8988T (cell line): ENCODE measurements around the gene SLC25A22.

Experiments used
- DNase-seq: peaks from one replicate; pipeline ENCODE4 v3.0.0; 2011

SLC25A22 gene

DNA sequence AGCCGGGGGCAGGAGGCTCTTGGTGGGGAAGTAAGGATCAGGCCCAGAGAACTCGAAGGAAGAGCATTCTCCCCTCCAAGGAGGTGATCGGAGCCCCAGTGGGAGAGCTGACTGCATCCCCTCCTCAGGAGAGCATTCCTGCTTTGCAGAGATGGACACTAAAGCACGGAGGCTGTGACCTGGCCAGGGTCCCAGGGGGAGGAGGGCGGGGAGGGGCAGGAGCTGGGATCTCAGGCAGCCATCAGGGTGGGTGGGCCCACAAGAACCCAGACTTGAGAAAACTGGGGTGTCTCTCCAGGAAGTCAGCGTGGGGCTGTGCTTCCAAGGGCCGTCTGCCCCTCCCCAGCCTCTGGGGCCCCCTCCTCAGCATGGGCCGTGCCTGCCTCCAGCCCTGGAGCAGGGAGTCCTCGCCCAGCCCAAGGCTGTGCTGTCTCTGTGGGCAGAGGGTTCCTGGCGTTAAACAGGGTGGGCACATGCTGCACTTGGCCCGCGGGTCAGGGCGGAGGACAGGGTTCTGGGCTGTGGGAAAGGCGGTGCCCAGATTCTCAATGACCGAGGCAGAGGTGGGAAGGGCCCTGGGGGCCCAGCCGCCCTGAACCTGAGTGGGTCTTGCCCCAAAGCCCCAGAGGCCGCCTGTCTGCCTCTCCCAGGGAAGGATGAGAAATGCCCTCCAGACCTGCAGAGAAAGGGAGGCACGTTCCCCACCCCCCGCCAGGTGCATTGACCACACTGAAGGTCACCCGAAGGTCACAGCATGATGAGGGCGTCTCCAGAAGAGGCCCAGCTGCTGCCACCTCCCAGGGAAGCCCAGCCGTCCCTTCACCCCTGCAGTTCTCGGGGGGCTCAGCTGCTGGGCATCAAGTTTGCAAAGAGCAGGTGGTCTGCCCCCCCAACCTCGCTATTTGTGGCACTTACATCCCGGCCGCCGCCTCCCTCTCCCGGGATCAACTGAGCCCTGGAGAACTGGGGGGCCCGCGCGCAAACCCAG, 8.8 kb downstream of the SLC25A22 start:
- no peak for DNase-seq

DNA sequence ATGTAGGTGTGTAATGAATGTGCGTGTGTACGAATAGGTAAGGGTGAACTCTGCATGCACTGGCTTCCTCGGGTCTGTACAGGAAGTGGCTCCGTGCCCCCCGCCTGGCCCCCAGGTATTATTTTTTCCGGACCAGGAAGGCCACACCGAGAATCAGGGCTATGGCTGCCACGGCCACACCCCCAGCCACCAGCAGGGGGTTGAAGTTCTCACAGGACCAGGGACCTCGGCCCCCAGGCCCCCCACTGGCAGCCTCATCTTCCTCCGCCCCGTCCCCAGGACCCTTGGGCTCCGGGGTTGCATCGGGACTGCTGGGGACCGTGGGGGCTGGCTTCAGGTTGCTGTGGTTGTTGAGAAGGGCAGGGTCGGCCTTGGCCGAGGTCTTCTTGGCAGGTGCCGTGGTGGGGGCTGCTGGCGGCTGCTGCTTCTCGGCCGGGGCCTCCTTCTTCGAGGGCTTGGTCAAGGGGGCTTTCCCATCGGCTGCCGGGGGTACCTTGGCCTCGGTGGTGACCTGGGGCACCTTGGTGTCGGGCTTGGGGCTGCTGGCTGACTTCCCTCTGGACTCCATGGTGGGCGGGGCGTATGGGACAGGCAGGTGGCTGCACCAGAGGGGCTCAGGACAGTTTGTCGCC, 10.0 kb downstream of the SLC25A22 start:
- DNase-seq, result no peak

DNA sequence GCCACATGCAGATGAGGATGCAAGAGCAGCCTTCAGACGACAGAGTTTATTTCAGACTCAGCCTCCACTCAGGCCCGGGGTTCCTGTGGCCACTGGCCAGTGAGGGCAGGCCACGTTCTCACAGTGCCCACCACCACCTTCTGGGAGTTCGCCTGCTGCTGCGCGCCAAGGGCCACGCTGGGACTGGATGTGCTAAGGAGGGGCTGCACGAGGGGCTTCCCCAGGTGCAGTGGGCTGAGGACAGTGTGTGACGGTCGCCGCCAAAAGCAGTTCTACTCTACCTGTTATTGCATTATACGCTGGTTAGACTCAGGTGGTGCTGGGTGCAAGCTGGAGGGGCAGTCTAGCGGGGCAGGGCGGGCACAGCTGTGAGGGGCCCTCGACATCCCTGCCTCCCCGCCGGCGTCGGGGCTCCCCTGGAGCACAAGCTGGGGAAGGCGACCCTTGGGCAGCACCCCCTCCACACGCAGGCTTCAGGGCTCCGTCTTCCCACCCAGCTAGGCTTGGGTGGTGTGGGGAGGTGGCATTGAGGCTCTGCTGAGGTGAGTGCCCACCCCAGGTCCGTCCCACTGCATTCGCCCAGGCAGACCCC, 10.9 kb downstream of the SLC25A22 start:
- no peak for DNase-seq

DNA sequence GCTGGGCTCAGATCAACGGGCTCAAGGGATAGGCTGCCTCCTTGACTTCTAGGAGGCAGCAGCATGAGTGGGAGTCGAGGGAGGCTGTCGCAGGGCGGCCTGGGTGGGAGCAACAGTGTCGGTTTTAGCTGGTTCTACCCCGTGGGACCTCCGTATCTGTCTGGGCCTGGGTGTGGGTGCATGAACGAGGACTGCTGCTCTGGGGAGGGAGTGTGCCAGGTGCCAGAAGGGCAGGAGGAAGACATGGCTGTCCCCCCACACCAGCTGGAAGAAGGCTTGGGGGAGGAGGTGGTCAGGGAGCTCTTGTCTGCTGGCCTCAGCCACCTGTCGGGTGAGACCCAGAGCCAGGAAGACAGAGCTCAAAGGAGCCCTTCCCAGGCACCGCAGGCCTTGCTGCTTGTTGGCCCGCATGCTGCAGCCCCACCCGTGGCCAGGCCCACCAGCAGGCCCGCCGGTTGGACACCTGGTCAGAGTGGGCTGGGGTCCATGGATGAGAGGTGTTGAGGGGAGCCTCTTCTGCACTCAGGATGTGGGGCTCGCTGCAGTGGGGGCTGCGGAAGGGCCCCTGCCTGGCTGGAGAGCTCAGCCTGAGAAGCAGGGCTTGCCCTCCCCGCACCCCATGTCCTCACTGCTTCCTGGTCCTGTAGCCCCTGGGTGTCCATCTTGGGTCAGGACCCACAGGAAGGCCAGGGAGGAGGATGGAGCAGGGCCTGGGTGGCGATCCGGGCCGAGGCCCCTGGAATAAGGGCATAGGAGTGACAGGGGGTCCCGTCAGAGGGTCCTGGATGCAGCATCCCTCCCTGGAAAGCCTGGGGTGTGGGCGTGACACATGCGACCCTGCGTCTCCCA, 11.6 kb downstream of the SLC25A22 start:
- no peak for DNase-seq

DNA sequence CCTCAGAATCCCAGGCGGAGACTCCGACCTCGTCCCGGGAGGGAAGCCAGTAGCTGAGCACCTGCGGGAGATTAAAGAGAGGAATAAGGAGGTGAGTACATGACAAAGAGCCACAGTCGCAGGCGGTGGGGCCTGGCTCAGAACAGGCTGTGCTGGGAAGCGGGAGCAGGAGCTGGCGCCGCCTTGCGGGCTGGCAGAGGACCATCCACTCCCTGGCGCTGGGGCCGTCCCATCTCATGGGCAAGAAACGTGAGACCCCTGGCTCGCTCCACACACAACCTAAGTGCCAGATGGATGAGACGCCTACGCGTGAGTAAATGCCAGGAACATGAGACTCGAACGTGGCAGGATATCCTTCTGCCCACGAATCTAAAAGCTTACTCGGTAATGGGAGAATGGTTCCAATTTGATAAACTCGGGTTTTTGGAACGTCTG, 14.5 kb downstream of the SLC25A22 start:
- DNase-seq, result peak; percentile 87

DNA sequence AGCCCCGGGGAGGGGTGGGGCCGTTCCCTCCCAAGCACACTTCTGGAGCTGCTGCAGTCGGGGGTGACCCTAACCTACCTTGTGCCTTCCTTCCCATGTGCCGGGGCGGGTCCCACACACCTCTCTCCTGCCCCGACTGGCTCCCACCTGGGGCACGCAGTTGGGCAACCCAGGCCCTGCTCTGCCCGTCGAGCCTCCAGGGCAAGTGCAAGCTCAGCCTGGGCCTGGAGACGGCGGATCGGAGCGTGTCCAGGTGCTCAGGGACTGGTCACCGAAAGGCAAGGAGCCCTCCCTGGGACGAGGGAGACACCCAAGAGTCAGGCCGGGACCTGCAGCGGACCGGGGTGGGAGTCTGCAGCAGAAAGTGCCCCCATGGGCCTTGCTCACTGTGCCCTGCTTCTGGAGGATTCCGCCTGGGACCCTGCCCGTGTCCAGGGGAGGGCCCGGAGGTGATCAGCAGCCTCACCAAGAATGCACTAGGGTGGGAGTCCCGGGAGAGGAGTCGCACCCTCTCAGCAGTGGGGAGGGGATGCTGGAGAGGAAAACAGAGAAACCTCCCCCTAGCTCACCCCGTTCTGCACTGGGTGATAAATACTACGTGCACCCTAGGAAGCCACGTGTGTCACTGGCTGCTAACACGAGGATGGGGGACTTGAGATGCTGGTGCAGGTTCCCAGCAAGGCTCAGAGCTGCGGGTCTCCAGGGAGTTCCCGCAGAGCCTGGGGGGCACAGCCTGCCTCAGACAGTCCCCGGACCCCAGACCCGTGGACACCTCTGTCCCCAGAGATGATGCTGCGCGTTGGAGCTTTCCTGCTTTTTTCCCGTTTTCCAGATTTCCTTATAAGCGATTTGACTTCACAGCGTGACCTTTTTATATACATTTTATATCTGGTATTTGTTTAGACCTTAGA, 15.6 kb downstream of the SLC25A22 start:
- no peak for DNase-seq

DNA sequence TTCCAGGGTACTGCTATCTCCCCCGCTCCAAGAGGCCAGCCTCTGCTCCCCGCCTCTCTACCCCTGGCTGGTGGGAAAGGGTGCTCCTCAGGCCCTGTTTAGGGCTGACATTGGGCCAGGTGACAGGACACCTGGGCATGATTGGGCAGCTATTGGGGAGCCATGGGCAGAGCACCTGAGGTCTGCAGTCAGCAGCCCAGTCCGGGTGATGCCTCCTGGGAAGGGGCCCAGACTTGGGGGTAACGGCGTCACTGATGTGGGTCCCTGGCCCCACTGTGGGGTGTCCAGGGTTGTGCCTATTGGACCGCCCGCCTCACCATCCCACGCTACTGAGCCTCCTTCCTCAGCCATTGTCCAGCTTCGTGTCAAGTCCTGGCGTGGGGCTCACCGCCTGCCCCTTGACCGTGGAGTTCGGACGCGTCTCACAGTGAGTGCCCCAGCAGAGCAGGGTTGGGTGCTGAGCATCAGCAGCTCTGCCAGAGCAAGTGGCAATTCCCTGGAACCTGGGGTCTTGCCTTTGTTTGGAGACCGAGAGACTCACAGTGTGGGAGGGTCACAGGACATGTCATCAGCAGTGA, 18.0 kb downstream of the SLC25A22 start:
- no peak for DNase-seq

DNA sequence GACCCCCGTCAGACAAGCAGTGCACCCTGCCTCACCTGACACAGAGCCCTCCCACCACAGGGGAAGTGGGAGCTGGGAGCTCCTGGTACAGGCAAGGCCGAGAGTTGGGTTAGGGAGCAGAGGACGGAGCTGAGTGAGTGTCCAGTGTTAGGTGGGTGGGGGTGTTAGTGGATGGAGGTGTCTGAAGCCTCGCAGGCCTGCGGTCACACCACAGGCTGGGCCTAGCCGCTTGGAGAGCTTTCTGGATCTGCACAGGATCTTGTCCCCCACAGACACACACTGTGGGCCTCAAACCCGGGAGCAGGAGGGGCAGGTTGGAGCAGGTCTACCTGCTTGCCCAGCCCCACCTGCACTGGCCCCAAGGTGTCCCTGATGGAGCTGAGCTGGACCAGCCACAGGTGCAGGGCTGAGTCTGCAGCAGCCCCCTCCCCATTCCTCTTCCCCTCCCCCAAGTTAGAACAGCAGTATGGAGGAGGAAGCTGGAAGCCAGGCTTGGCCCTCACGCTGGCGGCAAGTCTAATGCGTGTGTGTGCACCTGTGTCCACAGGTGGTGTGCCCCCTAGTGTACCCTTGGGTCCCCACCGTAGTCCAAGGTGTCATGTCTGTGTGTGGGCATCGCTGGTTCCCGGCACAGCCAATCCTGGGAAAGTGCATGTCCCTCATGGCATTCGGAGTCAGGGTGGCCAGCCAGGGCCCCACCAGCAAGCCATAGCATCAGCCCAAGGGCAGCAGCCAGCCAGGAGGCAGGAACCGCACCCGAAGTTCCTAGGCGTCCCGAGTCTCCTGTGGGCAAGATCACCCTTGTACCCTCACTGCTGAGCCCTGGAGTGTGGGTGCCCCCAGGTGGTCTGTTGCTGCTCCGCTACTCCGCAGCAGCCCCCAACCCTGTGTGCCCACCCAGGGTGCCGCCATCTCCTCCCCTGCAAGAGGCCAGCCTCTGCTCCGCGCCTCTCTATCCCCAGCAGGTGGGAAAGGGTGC, 18.8 kb downstream of the SLC25A22 start:
- no peak for DNase-seq

DNA sequence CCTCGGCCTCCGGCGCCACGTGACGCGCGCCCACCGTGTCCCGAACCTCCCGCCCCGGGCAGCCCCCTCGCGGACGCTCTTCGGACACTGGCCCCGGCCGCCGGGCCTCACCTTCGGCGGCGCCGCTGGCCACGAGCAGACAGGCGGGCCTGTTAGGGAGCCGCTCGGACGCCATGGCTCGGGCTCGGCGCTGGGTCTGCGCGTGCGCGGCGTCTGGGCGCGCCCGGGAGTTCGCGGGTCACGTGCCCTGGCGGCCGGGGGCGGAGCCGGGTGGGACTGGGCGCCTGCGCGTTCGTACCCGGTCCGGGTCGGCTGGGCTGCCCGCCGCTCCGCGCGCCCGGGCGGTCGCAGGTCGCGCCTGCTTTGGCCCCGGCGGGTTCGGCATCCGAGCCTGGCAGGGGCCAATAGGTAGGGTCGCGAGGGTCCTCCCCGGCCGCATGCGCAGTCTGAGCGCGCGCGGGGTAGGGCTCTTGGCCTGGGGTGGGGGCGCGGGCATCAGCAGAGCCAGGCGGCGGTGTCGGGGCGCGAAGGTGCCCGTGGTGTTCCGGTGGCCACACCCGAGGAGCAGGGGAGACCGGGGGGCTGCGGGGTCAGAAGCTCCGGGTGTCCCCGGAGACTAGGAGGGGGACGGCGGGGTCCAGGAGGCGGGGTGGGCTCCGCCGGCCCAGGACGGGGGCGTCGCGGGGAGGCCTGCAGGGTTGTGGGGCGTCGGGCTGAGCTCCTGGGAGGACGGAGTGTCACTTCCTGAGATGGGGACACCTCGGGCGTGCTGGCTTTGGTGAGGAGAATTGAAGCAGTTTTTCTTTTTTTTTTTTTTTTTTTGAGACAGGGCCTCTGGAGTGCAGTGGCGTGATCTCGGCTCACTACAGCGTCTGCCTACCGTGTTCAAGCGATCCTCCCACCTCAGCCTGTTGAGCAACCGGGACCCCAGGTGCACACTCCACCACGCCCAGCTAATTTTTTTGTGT, 20.5 kb downstream of the SLC25A22 start, which contains the start of gene GATD1:
TSS of gene GATD1 (minus strand) at position 200 of the 968 bp plus-strand sequence. CDS start at position 175, 25 bp downstream.
- DNase-seq, result peak; percentile 100

DNA sequence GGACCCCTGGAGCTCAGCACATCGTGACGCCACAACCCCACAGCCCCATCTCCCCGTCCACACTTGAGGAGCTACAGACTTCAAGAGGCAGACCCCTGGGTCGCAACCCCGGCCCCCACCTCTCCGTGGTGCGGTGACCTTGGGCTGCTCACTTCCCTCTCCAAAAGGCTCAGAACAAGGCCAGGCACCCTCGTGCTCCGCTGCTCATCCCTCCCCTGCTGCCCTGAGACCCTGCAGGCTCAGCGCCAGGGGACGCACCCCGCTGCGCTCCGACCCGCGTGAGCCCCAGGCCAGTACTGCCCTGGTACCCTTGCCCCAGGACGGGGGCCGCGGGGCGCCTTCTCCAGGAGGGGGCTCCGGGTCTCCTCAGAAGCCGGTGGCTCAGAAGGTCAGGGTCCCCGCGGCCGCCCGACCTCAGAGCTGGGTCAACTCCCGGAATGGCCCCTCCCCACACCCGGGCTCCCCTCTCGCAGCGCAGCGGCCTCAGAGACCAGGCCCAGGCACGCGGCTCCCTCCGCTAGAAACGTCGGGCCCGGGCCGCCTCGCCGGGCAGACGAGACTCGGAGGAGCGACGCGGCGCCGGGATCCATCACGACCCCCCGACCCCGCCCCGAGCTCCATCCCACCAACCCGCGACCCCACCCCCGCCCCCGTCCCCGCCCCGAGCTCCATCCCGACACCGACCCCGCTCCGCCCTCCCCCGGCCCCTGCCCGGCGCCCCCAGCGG, 21.4 kb downstream of the SLC25A22 start:
- peak; percentile 91 for DNase-seq

DNA sequence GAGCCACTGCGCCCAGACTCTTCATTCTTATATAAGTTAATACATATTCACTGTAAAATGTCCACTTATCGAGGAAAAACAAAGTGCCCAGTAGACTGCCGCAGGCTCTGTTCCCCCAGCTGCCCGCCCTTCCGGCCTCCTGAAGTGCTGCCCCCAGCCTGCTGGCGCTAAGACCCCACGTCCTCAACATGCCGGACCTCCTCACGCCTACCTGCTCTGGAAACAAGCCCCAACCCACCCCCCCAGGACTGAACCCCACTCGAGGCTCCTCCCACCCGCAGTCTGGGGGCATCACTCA, 21.9 kb downstream of the SLC25A22 start:
- no peak for DNase-seq

DNA sequence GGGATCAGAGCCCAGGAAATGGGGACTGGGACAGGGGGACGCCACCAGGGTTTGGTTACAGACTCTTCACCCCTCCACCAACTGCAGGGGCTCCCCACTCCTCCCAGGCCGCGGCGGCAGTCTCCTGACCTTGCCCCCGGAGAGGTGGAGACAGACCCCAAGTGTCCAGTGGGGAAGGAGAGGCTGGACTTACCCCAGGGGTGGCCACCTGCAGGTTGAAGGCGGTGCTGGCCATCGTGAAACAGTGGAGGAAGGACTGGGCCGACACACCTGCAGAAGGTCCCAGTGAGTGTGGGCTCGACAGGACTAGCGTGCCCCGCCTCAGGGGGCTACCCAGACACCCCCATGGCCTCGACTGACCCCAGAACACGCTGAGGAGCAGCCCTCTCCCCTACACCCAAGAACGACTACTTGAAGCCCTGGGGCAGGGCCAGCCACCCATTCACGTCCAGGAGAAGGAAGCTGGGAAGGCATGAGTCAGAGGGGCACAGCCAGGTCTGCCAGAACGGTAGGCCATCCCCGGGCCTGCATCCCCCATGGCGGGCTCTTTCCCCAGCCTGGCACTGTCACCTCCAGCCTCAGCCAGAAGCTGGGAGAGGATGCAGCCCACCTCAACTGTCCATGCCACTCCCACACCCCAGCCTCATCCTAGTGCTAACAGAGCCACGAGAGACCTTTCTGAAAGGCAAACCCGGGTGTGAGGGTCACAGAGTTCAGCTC, 23.0 kb downstream of the SLC25A22 start:
- no peak for DNase-seq

DNA sequence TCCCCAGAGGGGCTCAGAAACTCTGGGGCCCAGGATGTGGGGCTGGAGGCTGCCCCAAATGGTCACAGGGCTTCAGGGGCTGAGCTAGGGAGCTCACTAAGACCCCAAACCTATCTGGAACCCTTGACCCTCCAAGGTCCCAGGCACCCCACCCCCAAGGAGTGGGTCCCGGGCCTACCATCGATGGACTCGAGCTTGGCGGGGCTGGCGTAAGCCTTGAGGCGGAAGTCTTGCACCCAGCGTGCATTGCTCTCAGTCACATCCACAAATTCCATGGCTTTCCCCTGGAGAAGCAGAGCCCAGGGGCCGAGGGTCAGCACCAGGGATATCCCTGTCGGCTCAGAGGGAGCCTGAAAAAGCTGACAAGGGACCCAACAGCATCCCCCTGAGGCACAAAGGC, 24.3 kb downstream of the SLC25A22 start:
- no peak for DNase-seq

DNA sequence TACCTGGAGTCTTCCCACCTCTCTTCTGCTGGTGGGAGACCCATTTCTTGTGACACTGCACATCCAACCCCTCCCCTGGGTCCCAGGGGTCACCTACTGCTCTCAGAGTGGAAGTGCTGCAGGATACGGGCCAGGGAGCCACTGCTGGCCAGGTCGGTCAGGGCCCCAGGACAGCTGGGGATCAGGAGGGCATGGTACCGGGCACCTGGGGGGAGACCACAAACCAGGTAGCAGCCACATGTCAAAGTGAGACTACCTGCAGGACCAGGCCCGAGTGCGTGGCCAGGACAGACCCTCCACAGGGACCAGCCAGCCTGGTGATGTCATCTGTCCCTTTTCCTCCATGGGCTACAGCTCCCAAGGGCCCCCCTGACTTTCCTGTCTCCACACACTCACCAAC, 24.7 kb downstream of the SLC25A22 start:
- no peak for DNase-seq

DNA sequence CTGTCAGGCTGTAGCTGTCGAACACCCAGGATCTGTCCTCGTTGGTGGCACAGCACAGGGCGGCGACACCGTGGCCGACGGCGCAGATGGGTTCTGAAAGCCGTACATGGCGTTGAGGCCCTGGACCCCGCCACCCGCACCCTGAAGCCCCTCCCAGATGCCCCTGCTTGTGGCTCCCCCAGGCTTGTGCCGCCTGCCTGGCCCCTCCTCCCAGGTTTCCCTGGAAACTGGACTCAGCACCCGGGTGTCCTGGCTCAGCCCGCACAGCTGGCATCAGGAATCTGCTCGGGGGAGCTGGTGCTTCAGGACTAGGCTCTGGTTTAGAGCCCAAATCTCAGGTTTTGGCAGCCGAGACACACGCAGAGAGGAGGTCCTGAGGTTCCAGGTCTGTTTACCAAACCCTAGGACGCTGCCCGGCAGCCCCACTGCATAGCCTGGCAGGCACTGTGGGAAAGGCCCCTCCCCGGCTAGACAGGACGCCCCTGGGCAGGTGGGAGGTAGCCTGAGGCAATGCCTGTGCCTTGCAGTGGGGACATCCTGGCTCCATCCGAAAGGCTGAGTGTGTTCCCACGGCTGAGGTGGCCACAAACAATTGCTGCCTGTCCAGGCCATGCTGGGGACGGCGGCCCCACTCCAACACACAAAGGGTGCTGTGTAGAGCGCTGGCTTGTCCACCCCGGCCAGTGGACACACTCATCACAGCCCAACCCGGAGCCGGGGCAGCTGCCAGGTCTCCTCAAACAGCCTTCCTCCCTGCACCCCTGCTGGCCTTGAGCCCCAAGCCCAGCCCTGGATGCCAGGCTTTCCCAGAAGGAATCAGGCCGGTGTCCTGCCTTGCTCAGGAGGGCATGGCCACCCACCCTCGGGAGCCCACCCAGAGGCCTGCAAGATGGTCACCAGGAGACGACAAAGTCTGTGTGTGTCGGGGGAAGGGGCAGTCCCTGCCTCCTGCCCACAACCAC, 25.4 kb downstream of the SLC25A22 start:
- no peak for DNase-seq

DNA sequence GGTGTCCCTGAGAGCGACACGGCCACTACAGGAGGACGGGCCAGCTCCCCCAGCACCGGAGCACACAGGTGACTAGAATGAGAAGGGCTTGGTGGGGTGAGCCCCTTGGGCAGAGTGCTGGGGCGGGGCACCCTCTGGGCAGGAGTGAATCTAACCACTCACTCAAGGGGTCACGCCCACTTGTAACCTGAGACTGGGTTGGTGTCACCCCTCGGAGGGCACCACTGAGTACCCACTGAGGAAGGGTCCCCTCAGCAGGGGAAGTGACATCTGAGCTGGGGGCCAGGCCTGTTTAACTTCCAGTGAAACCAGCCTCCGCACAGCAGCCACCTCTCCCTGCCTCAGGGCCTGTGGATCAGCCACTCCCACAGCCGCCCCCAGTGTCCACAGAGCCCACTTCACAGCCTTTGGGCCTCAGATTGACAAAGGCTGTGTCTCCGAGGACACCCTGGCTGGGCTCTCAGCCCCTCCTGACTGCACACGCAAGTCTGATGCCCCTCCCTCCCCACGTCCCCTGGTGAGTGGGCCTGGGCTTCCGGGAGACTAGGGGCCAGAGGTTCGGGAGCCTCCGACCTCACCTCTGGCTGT, 26.4 kb downstream of the SLC25A22 start:
- DNase-seq, result no peak
